ENCODE measurements around the gene ZNF609.

The ZNF609 gene

GRCh38 chr15:64503640-64504039, 43.3 kb downstream of the ZNF609 start:
- no peak for FAIRE-seq

- no peak for FAIRE-seq
Observed at GRCh38 chr15:64507293-64507802, 47.0 kb downstream of the ZNF609 start.

- no peak for FAIRE-seq
Observed at GRCh38 chr15:64507845-64508244, 47.5 kb downstream of the ZNF609 start.

GRCh38 chr15:64513823-64514222, 53.4 kb downstream of the ZNF609 start:
- no peak for FAIRE-seq

- FAIRE-seq, result no peak
Observed at GRCh38 chr15:64515196-64515595, 54.8 kb downstream of the ZNF609 start.

GRCh38 chr15:64515825-64516224, 55.4 kb downstream of the ZNF609 start:
- no peak for FAIRE-seq

- no peak for FAIRE-seq
Observed at GRCh38 chr15:64519897-64520296, 59.5 kb downstream of the ZNF609 start.

GRCh38 chr15:64521201-64521600, 60.8 kb downstream of the ZNF609 start:
- no peak for FAIRE-seq

GRCh38 chr15:64521726-64522164, 61.4 kb downstream of the ZNF609 start:
- FAIRE-seq, result no peak

- FAIRE-seq, result no peak
Observed at GRCh38 chr15:64522226-64522823, 61.9 kb downstream of the ZNF609 start.

GRCh38 chr15:64523240-64523639, 62.9 kb downstream of the ZNF609 start:
- FAIRE-seq, result no peak

GRCh38 chr15:64524778-64525177, 64.4 kb downstream of the ZNF609 start:
- no peak for FAIRE-seq

GRCh38 chr15:64525828-64526530, 65.6 kb downstream of the ZNF609 start:
- no peak for FAIRE-seq

- FAIRE-seq, result no peak
Observed at GRCh38 chr15:64527263-64527984, 67.0 kb downstream of the ZNF609 start.

GRCh38 chr15:64528871-64529270, 68.5 kb downstream of the ZNF609 start:
- FAIRE-seq, result no peak

- FAIRE-seq, result no peak
Observed at GRCh38 chr15:64530472-64530871, 70.1 kb downstream of the ZNF609 start.

GRCh38 chr15:64530918-64531317, 70.5 kb downstream of the ZNF609 start:
- FAIRE-seq, result no peak

GRCh38 chr15:64532521-64533315, 72.3 kb downstream of the ZNF609 start:
- no peak for FAIRE-seq

- FAIRE-seq, result no peak
Observed at GRCh38 chr15:64535460-64536243, 75.3 kb downstream of the ZNF609 start.

GRCh38 chr15:64536244-64536836, 76.0 kb downstream of the ZNF609 start:
- FAIRE-seq, result no peak

GRCh38 chr15:64542091-64542490, 81.7 kb downstream of the ZNF609 start:
- no peak for FAIRE-seq

GRCh38 chr15:64544450-64544849, 84.1 kb downstream of the ZNF609 start:
- FAIRE-seq, result no peak
